Activated CD4-positive, alpha-beta T cell treated with anti-CD3 and anti-CD28 coated beads, Interleukin-2, amount 10 ng/mL, durations not matched to agents 7 days and 5 days (primary cell): ENCODE results near the gene EEFSEC. TPM values are rescaled to one million over a fixed set of nuclear protein-coding genes. Genes with fewer than 3 reads are reported as not detected.

Source experiments
- CTCF ChIA-PET: fragments of 350-600 bp; sonication (Branson Sonifier 250); formaldehyde crosslinking; loops from one replicate; lab custom pipeline; 2021; ENCODE audit warnings: antibody characterized with exemption; lab: Charles Lee
- POLR2A ChIA-PET: fragments of 350-600 bp; sonication (Branson Sonifier 250); formaldehyde crosslinking; loops from one replicate; lab custom pipeline; 2021; ENCODE audit warnings: antibody characterized with exemption; lab: Charles Lee
- DNase-seq: peaks from one replicate; pipeline ENCODE4 v3.0.0-alpha.2; 2020
- H3K27ac Mint-ChIP-seq: one replicate; pipeline ENCODE4 v1.8.0; 2021; ENCODE audit warnings: mild to moderate bottlenecking, moderate library complexity, mixed read lengths
- H3K27me3 Mint-ChIP-seq: one replicate; pipeline ENCODE4 v1.8.0; 2021; ENCODE audit warnings: mixed read lengths
- H3K36me3 Mint-ChIP-seq: one replicate; pipeline ENCODE4 v1.8.0; 2021; ENCODE audit warnings: low read depth, mixed read lengths
- H3K4me1 Mint-ChIP-seq: one replicate; pipeline ENCODE4 v1.8.0; 2021; ENCODE audit warnings: mixed read lengths
- H3K4me3 Mint-ChIP-seq: one replicate; pipeline ENCODE4 v1.8.0; 2021; ENCODE audit warnings: mild to moderate bottlenecking, moderate library complexity, mixed read lengths
- H3K9me3 Mint-ChIP-seq: one replicate; pipeline ENCODE4 v1.8.0; 2021; ENCODE audit warnings: mixed read lengths
- total RNA-seq, 2 experiments: library from RNA; stranded (reverse); gene quantifications; one replicate each; pipeline ENCODE4 v1.2.3, GENCODE V29; 2021

EEFSEC gene
- total RNA-seq, 2 experiments from 2014 or later: 16.6 to 17.1 TPM

DNA sequence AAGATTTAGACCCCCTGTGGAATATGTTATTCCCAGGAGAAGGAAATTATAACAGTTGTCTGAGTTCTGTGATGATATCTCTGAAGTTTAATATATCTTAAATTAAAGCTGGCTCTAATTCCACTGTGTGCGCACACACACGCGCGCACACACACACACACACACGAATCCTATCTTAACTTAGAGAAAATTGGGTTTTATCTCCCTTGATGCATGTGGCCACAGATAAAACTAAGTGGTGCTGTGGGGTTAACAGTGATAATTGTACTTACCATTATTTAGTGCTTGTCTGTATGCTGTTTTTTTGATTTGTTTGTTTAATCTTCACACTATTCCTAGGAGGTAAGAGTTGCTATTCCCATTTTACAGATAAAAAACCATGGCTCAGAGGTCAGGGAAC is 7.4 kb downstream of the EEFSEC start:
- CTCF ChIA-PET: interaction anchor here (1.2 kb wide), 1 partner anchor 16 kb away, joined by 3 read pairs; no protein-coding TSS in a partner anchor
- Mint-ChIP-seq H3K27me3 (no peaks in the 10 kb centered on the region), H3K4me1 (peaks cover 6% of the 10 kb centered on the region), H3K36me3 (peaks cover 20% of the 10 kb centered on the region), H3K9me3 (no peaks in the 10 kb centered on the region), H3K4me3 (no peak overlapping the region), H3K27ac (no peak overlapping the region)
- POLR2A ChIA-PET: no interaction called here
- no peak for DNase-seq

DNA sequence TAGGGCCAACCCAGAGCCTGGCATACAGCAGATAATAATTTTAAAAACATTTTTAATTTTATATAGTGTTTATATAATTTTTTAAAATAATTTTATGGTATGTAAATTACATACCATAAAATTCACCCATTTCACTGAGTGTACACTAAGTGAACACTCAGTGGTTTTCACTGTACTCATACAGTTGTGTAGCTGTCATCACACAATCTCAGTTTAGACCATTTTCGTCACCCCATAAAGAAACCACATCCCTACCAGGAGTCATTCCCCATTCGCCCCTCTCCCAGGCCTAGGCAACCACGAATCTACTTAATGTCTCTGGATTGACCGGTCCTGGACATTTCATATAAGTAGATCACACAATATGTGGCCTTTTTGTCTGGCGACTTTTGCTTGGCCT is 10.2 kb downstream of the EEFSEC start:
- DNase-seq: no peak
- POLR2A ChIA-PET: no interaction called here
- Mint-ChIP-seq H3K27me3 (no peaks in the 10 kb centered on the region), H3K9me3 (no peaks in the 10 kb centered on the region), H3K4me1 (no peaks in the 10 kb centered on the region), H3K4me3 (no peak overlapping the region), H3K27ac (no peak overlapping the region), H3K36me3 (peaks cover 2% of the 10 kb centered on the region)
- CTCF ChIA-PET: interaction anchor here (0.6 kb wide), 1 partner anchor 123 kb away, joined by 3 read pairs; no protein-coding TSS in a partner anchor

- Mint-ChIP-seq H3K27ac (no peak overlapping the region), H3K4me3 (no peak overlapping the region), H3K36me3 (no peaks in the 10 kb centered on the region), H3K9me3 (no peaks in the 10 kb centered on the region), H3K27me3 (no peaks in the 10 kb centered on the region), H3K4me1 (no peaks in the 10 kb centered on the region)
- DNase-seq: no peak
- ChIA-PET POLR2A (no interaction called here), CTCF (no interaction called here)
Measured at GRCh38 chr3:128166971-128167453, 13.7 kb downstream of the EEFSEC start.

DNA sequence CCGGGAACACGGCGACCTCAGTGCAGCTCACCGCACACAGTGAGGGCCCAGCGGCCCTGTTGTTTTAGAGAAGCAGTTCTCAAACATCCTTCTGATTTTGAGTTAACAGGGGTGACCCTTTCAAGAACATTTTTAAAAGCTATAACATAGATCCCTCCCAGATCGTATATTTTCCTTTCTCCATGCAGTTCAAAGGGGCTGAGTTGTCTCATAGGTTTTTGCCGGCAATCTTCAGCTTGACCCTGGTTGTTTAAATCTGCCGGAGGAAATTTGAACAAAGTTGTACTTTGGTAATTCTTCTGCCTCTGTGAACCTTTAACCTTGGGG is 14.3 kb downstream of the EEFSEC start:
- Mint-ChIP-seq H3K27ac (no peak overlapping the region), H3K36me3 (no peaks in the 10 kb centered on the region), H3K9me3 (no peaks in the 10 kb centered on the region), H3K4me1 (no peaks in the 10 kb centered on the region), H3K27me3 (no peaks in the 10 kb centered on the region), H3K4me3 (no peak overlapping the region)
- DNase-seq: no peak
- POLR2A ChIA-PET: no interaction called here
- CTCF ChIA-PET: no interaction called here

- no peaks in the 10 kb centered on the region for H3K36me3 Mint-ChIP-seq
- H3K4me1 Mint-ChIP-seq: no peaks in the 10 kb centered on the region
- no peak overlapping the region for H3K27ac Mint-ChIP-seq
- ChIA-PET CTCF (interaction anchor here (0.9 kb wide), 1 partner anchor 13 kb away, joined by 3 read pairs; no protein-coding TSS in a partner anchor), POLR2A (no interaction called here)
- H3K4me3 Mint-ChIP-seq: no peak overlapping the region
- H3K27me3 Mint-ChIP-seq: no peaks in the 10 kb centered on the region
- H3K9me3 Mint-ChIP-seq: no peaks in the 10 kb centered on the region
- no peak for DNase-seq
Measured at GRCh38 chr3:128167973-128168674, 14.8 kb downstream of the EEFSEC start.

- no peak for DNase-seq
- Mint-ChIP-seq H3K27ac (no peak overlapping the region), H3K36me3 (no peaks in the 10 kb centered on the region), H3K9me3 (no peaks in the 10 kb centered on the region), H3K4me3 (no peak overlapping the region), H3K4me1 (no peaks in the 10 kb centered on the region), H3K27me3 (no peaks in the 10 kb centered on the region)
- ChIA-PET POLR2A (no interaction called here), CTCF (interaction anchor here (0.8 to 0.9 kb wide), 2 partner anchors 13 to 16 kb away, joined by 3 to 4 read pairs; no protein-coding TSS in a partner anchor)
Measured at GRCh38 chr3:128168836-128169235, 15.6 kb downstream of the EEFSEC start.

- ChIA-PET POLR2A (no interaction called here), CTCF (no interaction called here)
- no peaks in the 10 kb centered on the region for H3K36me3 Mint-ChIP-seq
- no peaks in the 10 kb centered on the region for H3K27me3 Mint-ChIP-seq
- no peak overlapping the region for H3K4me3 Mint-ChIP-seq
- no peaks in the 10 kb centered on the region for H3K9me3 Mint-ChIP-seq
- peaks cover 9% of the 10 kb centered on the region for H3K4me1 Mint-ChIP-seq
- no peak for DNase-seq
- H3K27ac Mint-ChIP-seq: no peak overlapping the region
Measured at GRCh38 chr3:128170866-128171516, 17.7 kb downstream of the EEFSEC start.

DNA sequence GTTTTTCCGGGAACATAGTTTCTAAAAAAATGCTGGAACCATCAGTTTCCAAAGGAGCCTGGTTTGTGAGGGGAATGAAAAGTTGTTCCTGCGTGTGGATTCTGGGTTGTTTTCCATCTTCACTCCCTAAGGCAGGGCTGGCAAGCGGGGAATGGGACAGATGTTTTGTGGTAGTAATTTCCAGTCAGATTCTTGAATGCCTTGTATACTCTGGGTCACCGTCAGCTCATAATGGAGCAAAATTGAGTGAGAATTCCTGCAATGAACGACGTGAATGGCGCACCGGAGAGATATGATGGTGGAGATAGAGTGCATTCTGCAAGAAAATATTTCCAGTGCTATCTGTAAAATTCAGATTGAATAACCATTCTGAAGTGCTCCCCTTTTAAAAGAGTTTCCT is 19.9 kb downstream of the EEFSEC start:
- Mint-ChIP-seq H3K27me3 (no peaks in the 10 kb centered on the region), H3K9me3 (no peaks in the 10 kb centered on the region), H3K4me3 (no peak overlapping the region), H3K36me3 (no peaks in the 10 kb centered on the region), H3K27ac (no peak overlapping the region), H3K4me1 (peaks cover 20% of the 10 kb centered on the region)
- POLR2A ChIA-PET: no interaction called here
- CTCF ChIA-PET: no interaction called here
- DNase-seq: no peak

DNA sequence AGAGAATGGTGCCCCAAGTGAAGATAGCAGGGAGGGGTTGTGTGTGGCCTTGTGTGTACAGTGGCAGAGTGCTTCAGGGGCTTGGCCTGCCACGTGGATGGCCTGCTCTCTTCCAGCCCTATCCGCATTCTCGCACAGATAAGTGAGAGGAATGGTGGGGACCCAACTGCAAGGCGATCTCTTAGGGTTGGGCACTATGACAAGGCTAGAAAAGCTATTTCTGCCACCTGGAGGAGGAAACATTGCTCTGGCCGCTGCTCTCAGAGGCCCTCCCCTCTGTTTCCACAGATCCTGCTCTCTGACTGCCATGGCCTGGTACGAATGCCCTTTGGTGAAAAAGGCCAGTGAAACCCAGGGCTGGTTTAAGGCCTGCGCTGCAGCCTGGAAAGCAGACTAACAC is 20.6 kb downstream of the EEFSEC start:
- POLR2A ChIA-PET: no interaction called here
- no peaks in the 10 kb centered on the region for H3K9me3 Mint-ChIP-seq
- H3K27ac Mint-ChIP-seq: no peak overlapping the region
- H3K4me3 Mint-ChIP-seq: no peak overlapping the region
- no peak for DNase-seq
- peaks cover 21% of the 10 kb centered on the region for H3K4me1 Mint-ChIP-seq
- no peaks in the 10 kb centered on the region for H3K36me3 Mint-ChIP-seq
- CTCF ChIA-PET: no interaction called here
- no peaks in the 10 kb centered on the region for H3K27me3 Mint-ChIP-seq

GRCh38 chr3:128174675-128175590 is 21.7 kb downstream of the EEFSEC start:
- no peaks in the 10 kb centered on the region for H3K9me3 Mint-ChIP-seq
- H3K4me3 Mint-ChIP-seq: no peak overlapping the region
- POLR2A ChIA-PET: no interaction called here

DNA sequence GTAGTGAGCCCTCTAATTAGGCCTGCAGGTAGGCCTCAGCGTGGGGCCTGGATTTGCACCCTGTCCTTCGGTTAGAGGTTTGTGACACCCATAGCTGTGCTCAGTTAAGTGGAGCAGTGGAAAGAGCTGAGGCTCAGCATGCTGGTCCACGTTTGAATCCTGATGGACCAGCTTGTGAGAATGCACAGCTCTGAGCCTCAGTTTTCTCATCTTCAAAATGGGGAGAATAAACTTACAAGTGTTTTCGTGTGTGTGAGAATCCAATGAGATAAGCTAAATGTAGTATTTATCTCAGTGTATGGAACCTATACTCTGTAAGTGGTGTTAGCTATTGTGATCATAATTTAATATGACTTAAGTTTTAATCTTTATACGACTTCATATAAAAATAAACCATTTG is 22.5 kb downstream of the EEFSEC start:
- no peaks in the 10 kb centered on the region for H3K36me3 Mint-ChIP-seq
- ChIA-PET POLR2A (interaction anchor here (0.6 kb wide), 1 partner anchor 8 kb away, joined by 4 read pairs; no protein-coding TSS in a partner anchor), CTCF (interaction anchor here (0.6 to 1.8 kb wide), 2 partner anchors 11 to 13 kb away, joined by 4 to 5 read pairs; no protein-coding TSS in a partner anchor)
- no peaks in the 10 kb centered on the region for H3K27me3 Mint-ChIP-seq
- H3K9me3 Mint-ChIP-seq: no peaks in the 10 kb centered on the region
- no peak overlapping the region for H3K4me3 Mint-ChIP-seq
- no peak for DNase-seq
- no peak overlapping the region for H3K27ac Mint-ChIP-seq
- peaks cover 21% of the 10 kb centered on the region for H3K4me1 Mint-ChIP-seq

More at GRCh38 chr3:128174675-128175590, 21.7 kb downstream of the EEFSEC start:
- Mint-ChIP-seq H3K36me3 (no peaks in the 10 kb centered on the region), H3K27ac (no peak overlapping the region), H3K4me1 (peaks cover 21% of the 10 kb centered on the region), H3K27me3 (no peaks in the 10 kb centered on the region)
- CTCF ChIA-PET: interaction anchor here (1.8 kb wide), 1 partner anchor 12 kb away, joined by 5 read pairs; no protein-coding TSS in a partner anchor
- no peak for DNase-seq

DNA sequence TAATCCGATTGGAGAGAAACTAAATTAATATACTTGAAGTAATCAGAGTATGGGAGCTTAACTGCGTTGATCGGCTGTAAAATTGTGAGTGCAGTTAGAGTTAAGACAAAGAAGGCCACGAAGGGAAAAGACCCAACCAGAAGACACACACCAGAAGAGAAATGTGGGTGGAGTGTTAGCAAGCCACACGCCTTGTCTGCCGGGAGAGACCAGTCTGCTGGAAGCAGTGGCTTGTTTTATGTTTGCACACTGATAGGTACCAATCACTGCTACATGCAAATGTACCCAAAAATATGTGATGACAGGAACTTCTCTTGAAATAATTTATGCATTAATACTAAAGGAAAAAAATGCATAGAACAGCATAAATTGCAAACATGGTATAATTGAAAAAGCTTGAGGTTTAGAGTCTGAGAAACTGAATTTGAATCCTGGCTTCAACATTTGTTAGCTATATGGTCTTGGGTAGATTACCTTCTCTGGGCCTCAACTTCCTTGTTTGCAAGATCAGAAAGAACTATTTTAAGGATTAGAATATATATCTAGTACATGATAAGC is 23.1 kb downstream of the EEFSEC start:
- peaks cover 21% of the 10 kb centered on the region for H3K4me1 Mint-ChIP-seq
- POLR2A ChIA-PET: no interaction called here

More for the DNA sequence above, 23.1 kb downstream of the EEFSEC start:
- CTCF ChIA-PET: interaction anchor here (1.2 to 1.8 kb wide), 4 partner anchors 10 to 53 kb away, joined by 3 to 5 read pairs (median 4); partner anchors contain the start of gene RUVBL1
- no peak for DNase-seq
- no peaks in the 10 kb centered on the region for H3K9me3 Mint-ChIP-seq
- H3K27ac Mint-ChIP-seq: no peak overlapping the region
- no peaks in the 10 kb centered on the region for H3K27me3 Mint-ChIP-seq
- no peaks in the 10 kb centered on the region for H3K36me3 Mint-ChIP-seq
- no peak overlapping the region for H3K4me3 Mint-ChIP-seq
